Measurements from ENCODE around the gene AKNAD1. TPM values are rescaled to one million over a fixed set of nuclear protein-coding genes. Genes with fewer than 3 reads are reported as not detected.

The AKNAD1 gene
- total RNA-seq, 1 donor from 2014 or later: 1.3 TPM

DNA sequence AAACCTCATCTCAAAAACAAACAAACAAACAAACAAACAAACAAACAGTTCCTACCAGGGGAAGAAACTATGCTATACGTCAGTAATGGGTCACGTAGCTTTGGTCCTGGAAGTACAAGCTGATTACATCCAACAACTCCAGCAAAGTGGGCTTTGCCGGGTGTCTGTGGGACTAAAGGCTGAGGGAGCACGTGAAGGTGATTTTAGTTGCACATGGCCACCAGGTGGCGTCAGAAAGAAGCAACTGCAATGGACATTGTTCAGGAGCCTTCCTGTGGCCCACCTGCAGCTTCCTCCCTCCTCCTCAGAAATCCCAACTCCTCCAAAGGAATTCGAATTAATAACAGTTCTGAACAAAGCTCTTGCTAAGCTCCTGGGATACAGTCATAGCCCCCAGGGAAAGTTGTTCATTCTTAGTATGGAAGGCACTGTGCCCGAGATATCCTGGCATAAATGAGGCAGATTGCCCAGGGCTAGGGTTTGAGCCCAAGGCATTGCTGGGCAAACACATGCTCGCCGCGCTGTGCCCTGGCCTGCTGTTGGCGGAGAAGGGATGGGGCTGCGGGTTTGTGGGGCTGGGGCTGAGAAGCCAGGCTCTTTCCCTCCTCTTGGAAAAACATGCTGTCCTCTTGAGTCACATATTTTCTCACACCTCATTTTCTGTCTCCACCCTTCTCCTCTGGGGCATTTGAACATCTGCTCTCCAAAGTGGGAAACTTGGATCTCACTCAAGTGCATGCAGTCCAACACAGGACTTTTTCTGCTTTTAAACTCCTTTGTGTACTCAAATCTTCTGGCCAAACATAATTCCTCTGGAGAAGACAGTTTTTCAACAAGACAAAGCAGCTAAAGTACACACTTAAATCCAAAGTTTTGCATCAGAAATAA is 28.6 kb downstream of the AKNAD1 start:
- Histone ChIP-seq H3K9me3 (no peaks in the 10 kb centered on the region), H3K4me3 (no peak overlapping the region), H3K27ac (peak overlapping the region; percentile 83), H3K27me3 (ENCODE audit: low read depth) (no peaks in the 10 kb centered on the region), H3K36me3 (no peaks in the 10 kb centered on the region), H3K4me1 (peaks cover 37% of the 10 kb centered on the region)
- intact Hi-C loops (cut with DNase I): no loop called here
- TF ChIP-seq, protein P1, sequence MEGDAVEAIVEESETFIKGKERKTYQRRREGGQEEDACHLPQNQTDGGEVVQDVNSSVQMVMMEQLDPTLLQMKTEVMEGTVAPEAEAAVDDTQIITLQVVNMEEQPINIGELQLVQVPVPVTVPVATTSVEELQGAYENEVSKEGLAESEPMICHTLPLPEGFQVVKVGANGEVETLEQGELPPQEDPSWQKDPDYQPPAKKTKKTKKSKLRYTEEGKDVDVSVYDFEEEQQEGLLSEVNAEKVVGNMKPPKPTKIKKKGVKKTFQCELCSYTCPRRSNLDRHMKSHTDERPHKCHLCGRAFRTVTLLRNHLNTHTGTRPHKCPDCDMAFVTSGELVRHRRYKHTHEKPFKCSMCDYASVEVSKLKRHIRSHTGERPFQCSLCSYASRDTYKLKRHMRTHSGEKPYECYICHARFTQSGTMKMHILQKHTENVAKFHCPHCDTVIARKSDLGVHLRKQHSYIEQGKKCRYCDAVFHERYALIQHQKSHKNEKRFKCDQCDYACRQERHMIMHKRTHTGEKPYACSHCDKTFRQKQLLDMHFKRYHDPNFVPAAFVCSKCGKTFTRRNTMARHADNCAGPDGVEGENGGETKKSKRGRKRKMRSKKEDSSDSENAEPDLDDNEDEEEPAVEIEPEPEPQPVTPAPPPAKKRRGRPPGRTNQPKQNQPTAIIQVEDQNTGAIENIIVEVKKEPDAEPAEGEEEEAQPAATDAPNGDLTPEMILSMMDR (IDR thresholded peaks at IDR 0.05): peak; percentile 76
- DNase-seq (peak; percentile 76), ATAC-seq (peak; percentile 74 to 79)

DNA sequence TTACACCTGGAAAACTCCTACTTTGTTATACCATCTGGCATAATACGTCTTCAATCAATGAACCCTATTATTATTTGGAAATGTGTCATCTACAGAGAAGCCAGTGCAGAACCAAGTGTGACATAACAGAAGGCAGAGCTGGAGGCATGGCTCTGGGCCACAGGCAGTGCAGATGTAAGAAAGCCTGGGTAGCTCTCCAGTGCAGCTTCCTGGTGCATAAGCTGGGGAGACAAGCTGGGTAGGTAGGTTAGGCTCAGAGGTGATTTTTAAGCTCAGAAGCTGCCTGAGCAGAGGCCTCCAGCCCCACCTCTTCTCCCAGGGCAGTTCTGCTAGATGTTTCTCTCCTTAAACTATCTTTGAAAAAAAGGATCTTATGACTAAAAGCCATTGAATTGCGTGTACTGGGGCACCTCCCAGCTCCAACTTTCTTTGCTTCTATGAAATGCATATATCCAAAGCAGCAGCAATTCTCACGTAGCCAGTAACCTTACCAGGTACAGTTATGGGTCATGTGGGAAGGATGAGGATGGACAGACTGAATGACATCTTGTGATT is 30.7 kb downstream of the AKNAD1 start:
- H3K4me3 ChIP-seq: no peak overlapping the region
- TF ChIP-seq, protein P1 (IDR thresholded peaks at IDR 0.05): no peak
- no peak for DNase-seq
- intact Hi-C loops (cut with DNase I): no loop called here
- H3K36me3 ChIP-seq: no peaks in the 10 kb centered on the region
- no peaks in the 10 kb centered on the region for H3K9me3 ChIP-seq
- H3K27me3 ChIP-seq (ENCODE audit: low read depth): no peaks in the 10 kb centered on the region
- H3K4me1 ChIP-seq: peaks cover 32% of the 10 kb centered on the region
- no peak overlapping the region for H3K27ac ChIP-seq
- no peak for ATAC-seq

DNA sequence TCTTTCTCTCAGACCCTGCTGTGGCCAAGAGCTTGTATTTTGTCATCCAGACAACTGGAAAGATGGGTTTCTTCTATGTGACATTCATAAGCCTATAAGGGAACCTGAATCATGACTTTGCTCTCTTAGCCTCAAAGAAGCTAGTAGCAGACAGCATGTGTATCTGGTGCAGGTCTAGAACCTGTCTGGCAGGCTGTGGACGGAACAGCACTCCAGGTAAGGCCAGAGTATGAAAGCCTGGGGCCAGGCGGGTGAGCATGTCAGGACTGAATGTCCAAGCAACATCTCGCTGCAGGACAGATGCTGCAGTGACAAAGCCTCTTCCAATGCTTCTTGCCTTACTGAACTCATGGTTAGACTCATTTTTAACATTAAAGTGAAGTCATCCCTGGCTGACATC is 32.8 kb downstream of the AKNAD1 start:
- ATAC-seq (no peak), DNase-seq (no peak)
- Histone ChIP-seq H3K4me1 (peaks cover 13% of the 10 kb centered on the region), H3K9me3 (no peaks in the 10 kb centered on the region), H3K27ac (no peak overlapping the region), H3K27me3 (ENCODE audit: low read depth) (no peaks in the 10 kb centered on the region), H3K4me3 (no peak overlapping the region), H3K36me3 (no peaks in the 10 kb centered on the region)
- intact Hi-C loops (cut with DNase I): no loop called here
- TF ChIP-seq, protein P1 (IDR thresholded peaks at IDR 0.05): no peak

DNA sequence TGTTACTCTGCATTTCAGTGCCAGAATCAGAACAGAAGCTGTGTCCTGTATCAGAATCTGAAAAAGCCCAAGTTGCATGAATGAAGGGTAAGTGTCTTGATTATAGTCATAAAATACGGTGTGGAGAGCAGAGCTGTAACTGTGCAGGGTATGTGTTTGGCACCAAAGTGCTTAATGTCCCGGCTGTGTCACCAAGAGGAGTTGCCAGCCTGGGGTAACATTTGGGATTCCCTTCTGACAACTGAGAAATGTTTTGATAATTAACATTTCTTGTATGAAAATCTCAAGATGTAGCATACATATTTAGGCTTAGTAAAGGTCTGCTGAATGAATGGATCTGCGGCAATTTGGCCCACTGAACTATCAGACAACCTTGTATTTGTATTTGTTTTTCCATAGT is 33.3 kb downstream of the AKNAD1 start:
- Histone ChIP-seq H3K9me3 (no peaks in the 10 kb centered on the region), H3K36me3 (no peaks in the 10 kb centered on the region), H3K27me3 (ENCODE audit: low read depth) (no peaks in the 10 kb centered on the region), H3K4me3 (no peak overlapping the region), H3K4me1 (peaks cover 8% of the 10 kb centered on the region), H3K27ac (no peak overlapping the region)
- no peak for ATAC-seq
- intact Hi-C loops (cut with DNase I): no loop called here
- TF ChIP-seq, protein P1 (IDR thresholded peaks at IDR 0.05): no peak
- no peak for DNase-seq

DNA sequence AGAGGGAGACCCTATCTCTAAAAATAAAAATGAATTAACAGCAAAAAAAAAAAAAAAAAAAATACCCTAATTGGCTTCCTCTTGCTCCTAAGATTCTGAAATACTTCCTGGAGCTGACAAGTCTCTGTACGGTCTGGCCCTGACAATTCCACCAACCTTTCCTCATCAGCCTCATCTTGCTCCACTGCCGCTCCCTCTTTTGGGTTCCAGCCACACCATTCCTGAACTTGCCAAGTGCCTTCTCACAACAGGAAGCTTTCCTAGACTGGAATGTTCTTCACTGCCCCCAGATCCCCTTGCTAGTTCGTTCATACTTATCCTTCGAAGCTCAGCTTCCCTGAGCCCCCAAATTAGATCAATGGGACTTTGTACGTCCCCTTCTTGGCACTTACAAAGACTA is 37.0 kb downstream of the AKNAD1 start:
- no peak for DNase-seq
- Histone ChIP-seq H3K4me3 (no peak overlapping the region), H3K36me3 (no peaks in the 10 kb centered on the region), H3K4me1 (peaks cover 13% of the 10 kb centered on the region), H3K27ac (no peak overlapping the region), H3K9me3 (no peaks in the 10 kb centered on the region), H3K27me3 (ENCODE audit: low read depth) (no peaks in the 10 kb centered on the region)
- ATAC-seq: no peak
- TF ChIP-seq, protein P1 (IDR thresholded peaks at IDR 0.05): no peak
- intact Hi-C loops (cut with DNase I): no loop called here

Measured in lower lobe of right lung (tissue), 2 donors.